Neural cell (in vitro differentiated cells): ENCODE results near the gene TMEM139.

Experiments used
- CTCF ChIP-seq: fragments of 450-650 bp; IDR thresholded peaks from 2 replicates; pipeline ENCODE4 v1.5.1; 2014; ENCODE audit warnings: antibody characterized with exemption, mild to moderate bottlenecking, moderate library complexity; ENCODE audit not compliant: poor library complexity, severe bottlenecking
- EP300 ChIP-seq: fragments of 450-650 bp; conservative IDR thresholded peaks from 2 replicates; pipeline ENCODE4 v1.6.1; 2014; ENCODE audit warnings: antibody characterized with exemption, mild to moderate bottlenecking, moderate library complexity; ENCODE audit not compliant: poor library complexity, severe bottlenecking
- POLR2AphosphoS5 ChIP-seq: IDR thresholded peaks from 2 replicates; pipeline ENCODE4 v1.6.1; 2012
- RAD21 ChIP-seq: fragments of 450-650 bp; conservative IDR thresholded peaks from 2 replicates; pipeline ENCODE4 v1.6.1; 2014; ENCODE audit warnings: antibody characterized with exemption, mild to moderate bottlenecking, moderate library complexity
- TAF1 ChIP-seq: IDR thresholded peaks from 2 replicates; pipeline ENCODE4 v1.6.1; 2012; ENCODE audit warnings: low read depth

GRCh38 chr7:143265017-143265693 lies 19.6 kb upstream of the TMEM139 start:
- TF ChIP-seq CTCF (no peak), RAD21 (no peak), POLR2AphosphoS5 (no peak), TAF1 (no peak), EP300 (no peak)
